Measurements from ENCODE around the gene PRM3.

PRM3 gene

GRCh38 chr16:11242658-11243057, 30.8 kb downstream of the PRM3 start:
- DNase-seq (ENCODE audit: low read depth): no peak

GRCh38 chr16:11241480-11242204, 31.8 kb downstream of the PRM3 start:
- no peak for DNase-seq (ENCODE audit: low read depth)

GRCh38 chr16:11240636-11241473, 32.6 kb downstream of the PRM3 start:
- no peak for DNase-seq (ENCODE audit: low read depth)

- DNase-seq (ENCODE audit: low read depth): no peak
These were observed 33.5 kb downstream of the PRM3 start for GRCh38 chr16:11239644-11240632.

GRCh38 chr16:11238272-11239202, 34.9 kb downstream of the PRM3 start:
- DNase-seq (ENCODE audit: low read depth): no peak

- no peak for DNase-seq (ENCODE audit: low read depth)
These were observed 36.8 kb downstream of the PRM3 start for GRCh38 chr16:11236461-11237254.

- no peak for DNase-seq (ENCODE audit: low read depth)
These were observed 37.8 kb downstream of the PRM3 start for GRCh38 chr16:11235703-11235991.

GRCh38 chr16:11234884-11235702, 38.3 kb downstream of the PRM3 start:
- no peak for DNase-seq (ENCODE audit: low read depth)

- no peak for DNase-seq (ENCODE audit: low read depth)
These were observed 39.6 kb downstream of the PRM3 start for GRCh38 chr16:11233727-11234376.

GRCh38 chr16:11232852-11233726, 40.3 kb downstream of the PRM3 start:
- DNase-seq (ENCODE audit: low read depth): no peak

- no peak for DNase-seq (ENCODE audit: low read depth)
These were observed 41.1 kb downstream of the PRM3 start for GRCh38 chr16:11232302-11232851.

GRCh38 chr16:11231367-11231970, 42.0 kb downstream of the PRM3 start:
- no peak for DNase-seq (ENCODE audit: low read depth)

- DNase-seq (ENCODE audit: low read depth): no peak
These were observed 43.5 kb downstream of the PRM3 start for GRCh38 chr16:11229906-11230305.

GRCh38 chr16:11229432-11229831, 44.0 kb downstream of the PRM3 start:
- no peak for DNase-seq (ENCODE audit: low read depth)

- no peak for DNase-seq (ENCODE audit: low read depth)
These were observed 47.5 kb downstream of the PRM3 start for GRCh38 chr16:11225677-11226549.
